ENCODE measurements around the gene TM4SF18.

Gene TM4SF18

GRCh38 chr3:149280671-149281349, 52.6 kb downstream of the TM4SF18 start:
- DNase-seq = no peak

DNA sequence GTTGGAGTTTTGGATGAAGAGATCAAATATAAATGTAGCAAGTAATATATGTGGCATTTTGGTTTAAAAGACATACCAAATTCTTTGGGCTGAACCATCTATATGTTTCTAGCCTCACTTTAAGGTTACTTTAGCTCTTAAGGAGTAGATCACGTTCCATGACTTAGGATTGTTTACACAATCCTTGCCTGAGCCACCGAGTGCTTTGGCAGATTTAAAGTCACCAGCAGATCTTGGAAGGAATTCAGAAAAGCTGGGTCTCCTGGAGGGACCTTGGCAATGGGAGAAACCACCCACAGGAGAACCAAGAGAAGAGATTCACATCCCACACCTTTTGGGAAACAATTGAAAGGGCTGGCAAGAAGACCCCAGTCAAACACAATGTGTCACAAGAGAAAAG, 54.5 kb downstream of the TM4SF18 start:
- no peak for DNase-seq

- DNase-seq = no peak
Measured at GRCh38 chr3:149277331-149277813, 56.1 kb downstream of the TM4SF18 start.

GRCh38 chr3:149276619-149277018, 56.8 kb downstream of the TM4SF18 start:
- DNase-seq = no peak

DNA sequence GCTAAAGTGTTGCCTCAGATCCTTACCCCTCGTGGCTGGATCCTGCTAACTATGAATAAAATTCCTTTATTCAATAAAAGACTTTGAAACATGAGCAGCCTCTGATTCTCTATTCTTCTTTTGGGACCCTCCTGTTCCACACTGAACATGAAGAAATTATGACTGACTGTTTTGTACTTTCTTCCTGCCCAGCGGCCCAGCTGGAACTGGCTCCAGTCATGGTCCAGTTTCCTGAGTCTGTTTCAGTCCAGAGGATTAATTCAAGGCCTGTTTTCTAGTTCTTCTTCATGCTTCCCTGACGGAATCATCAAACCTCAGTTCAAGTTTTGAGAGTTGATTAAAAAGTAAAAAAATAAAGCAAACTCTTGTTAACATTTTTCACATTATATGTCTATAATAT, 59.2 kb downstream of the TM4SF18 start:
- DNase-seq = no peak

DNA sequence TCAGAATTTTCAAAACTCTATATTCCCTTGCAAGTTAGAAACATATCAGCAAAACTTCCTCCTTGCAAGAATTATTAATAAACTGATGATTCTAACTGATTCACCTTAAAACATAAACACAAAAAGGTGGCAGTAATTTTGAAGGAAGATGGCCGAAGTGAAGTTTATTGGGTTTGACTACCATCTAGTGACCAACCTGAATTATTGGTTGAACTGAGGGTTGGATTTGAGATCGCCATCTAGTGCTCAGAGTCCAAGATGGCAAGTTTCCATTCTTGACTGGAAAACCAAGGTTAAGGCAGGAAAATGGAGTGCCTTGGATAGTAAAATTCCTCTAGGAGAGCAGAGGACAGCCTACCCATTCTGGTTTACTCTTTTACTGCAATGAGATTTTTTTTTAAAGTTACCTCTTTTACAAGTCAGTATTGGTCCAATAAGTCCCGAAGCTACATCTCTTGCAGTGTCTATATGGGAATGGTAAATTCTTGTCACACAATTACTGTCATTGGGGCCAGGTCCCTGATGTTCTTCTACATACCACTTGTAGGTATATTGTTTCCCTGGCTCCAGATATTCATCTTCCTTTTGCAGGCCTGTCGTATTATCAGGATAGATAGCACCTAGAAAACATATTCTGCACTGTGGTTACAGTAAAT, 60.2 kb downstream of the TM4SF18 start:
- peak; percentile 71 for DNase-seq

GRCh38 chr3:149271669-149272068, 61.8 kb downstream of the TM4SF18 start:
- DNase-seq = no peak

- no peak for DNase-seq
Measured at GRCh38 chr3:149270180-149270579, 63.3 kb downstream of the TM4SF18 start.

- DNase-seq = no peak
Measured at GRCh38 chr3:149269687-149270086, 63.7 kb downstream of the TM4SF18 start.
